HTR-8/SVneo (cell line): ENCODE results near the gene YIF1A.
A peak's percentile ranks its signal among the peaks of the same experiment; 100 is the strongest.
"Not testable (repeated sequence)": the region's sequence is repeated elsewhere in the genome, so short reads cannot be mapped to it uniquely, and the experiment has no call there.

Experiments
- DNase-seq: peaks from one replicate; pipeline ENCODE4 v3.0.0; 2011; ENCODE audit warnings: low spot score, mixed read lengths; ENCODE audit not compliant: insufficient read length
- FAIRE-seq: peaks from 2 replicates; lab custom pipeline; 2011; peaks lifted over from hg19 to GRCh38; lab: Jason Lieb, UNC

YIF1A gene

DNA sequence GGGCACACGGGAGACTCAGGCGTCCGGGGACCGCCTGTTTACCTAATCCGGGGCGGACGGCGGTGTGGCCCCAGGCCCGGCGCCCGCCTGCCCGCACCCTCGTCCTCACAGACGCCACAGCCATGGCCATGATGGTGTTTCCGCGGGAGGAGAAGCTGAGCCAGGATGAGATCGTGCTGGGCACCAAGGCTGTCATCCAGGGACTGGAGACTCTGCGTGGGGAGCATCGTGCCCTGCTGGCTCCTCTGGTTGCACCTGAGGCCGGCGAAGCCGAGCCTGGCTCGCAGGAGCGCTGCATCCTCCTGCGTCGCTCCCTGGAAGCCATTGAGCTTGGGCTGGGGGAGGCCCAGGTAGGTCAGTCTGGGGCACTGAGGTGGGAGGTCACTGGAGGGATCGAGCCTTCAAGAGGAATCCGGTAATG, 30.5 kb downstream of the YIF1A start:
- DNase-seq, result no peak
- no peak for FAIRE-seq

DNA sequence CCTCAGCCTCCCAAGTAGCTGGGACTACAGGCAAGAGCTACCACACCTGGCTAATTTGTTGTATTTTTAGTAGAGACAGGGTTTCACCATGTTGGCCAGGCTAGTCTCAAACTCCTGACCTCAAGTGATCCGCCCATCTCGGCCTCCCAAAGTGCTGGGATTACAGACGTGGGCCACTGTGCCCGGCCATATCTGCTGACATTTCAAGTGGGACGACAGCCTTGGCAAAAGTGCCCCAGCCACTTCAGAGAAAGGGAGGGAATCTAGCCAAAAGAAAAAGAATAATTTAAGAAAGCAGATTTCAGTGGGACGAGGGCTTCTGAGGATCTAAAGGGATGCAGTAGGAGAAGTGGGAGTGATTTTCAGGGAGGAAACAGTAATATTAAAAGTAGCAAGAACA, 35.9 kb downstream of the YIF1A start:
- not testable (repeated sequence) for DNase-seq, FAIRE-seq

DNA sequence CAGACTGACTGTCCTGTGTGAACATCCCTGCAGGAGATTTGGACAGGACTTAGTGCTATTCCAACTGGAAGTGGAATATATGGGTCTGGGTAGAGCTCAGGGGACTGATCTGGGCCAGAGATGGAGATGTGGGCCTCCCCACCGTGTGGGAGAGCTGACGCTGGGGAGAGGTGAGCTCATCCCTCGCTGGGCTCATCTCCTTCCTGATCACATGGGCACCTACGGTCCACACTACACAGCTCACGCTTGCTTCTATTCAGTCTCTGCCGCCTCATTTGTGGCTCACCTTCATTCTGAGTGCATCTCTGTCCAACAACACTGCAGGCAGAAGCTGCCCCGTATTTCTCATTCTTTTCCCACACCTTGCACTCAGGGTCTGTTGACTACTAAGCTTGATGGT, 37.1 kb downstream of the YIF1A start:
- DNase-seq (no peak), FAIRE-seq (peak; percentile 91)

DNA sequence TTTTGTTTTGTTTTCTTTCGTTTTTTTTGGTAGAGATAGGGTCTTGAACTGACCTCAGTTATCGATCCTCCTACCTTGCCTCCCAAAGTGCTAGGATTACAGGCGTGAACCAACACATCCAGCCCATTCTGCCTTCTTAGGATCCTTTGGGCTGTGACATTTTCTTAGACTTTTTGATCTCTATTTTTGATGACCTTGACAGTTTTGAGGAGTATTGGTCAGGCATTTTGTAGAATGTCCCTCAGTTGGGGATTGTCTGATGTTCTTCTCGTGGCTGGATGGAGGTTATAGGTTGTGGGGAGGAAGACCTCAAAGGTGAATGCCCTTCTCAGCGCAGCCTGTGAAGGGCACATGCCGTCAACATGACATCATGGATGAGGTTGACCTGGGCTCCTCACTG, 40.0 kb downstream of the YIF1A start:
- DNase-seq, result no peak
- FAIRE-seq, result peak; percentile 86

DNA sequence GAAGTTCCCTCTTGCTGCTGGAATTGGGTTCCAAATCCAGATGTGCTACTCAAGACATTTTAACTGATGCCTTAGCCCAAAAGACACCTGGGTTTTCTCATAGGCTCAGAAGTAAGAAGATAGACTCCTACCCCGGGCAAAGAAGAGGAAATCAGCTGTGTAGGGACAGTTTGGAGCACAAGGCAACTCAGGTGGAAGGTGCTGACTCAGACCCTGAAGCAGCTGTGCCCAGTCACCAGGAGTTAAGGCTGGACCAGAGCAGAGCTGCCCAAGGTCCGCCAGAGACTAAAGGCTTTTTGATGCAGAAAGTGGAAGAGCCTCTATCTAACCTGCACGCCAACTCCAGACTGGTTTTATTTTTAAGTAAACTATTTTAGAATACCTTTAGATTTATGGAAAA, 41.1 kb downstream of the YIF1A start:
- FAIRE-seq (no peak), DNase-seq (no peak)

DNA sequence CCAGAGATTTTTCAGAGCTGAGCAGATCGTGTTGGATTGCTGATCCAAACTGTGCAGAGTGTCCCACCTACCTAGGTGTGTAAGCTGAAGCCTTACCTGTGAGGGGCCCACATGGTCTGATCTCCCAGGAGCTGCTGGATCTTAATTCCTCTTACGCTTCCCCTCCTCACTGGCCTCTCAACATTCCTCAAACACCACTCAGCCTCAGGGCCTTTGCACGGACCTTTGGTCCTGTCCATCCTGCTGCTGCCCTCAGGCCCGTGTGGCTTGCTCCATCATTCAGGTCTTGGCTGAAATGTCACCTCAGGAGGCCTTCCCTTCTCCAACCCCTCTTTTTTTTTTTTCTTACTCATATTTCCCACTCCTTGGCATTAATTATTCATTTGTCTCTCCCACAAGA, 41.6 kb downstream of the YIF1A start:
- FAIRE-seq (no peak), DNase-seq (no peak)

DNA sequence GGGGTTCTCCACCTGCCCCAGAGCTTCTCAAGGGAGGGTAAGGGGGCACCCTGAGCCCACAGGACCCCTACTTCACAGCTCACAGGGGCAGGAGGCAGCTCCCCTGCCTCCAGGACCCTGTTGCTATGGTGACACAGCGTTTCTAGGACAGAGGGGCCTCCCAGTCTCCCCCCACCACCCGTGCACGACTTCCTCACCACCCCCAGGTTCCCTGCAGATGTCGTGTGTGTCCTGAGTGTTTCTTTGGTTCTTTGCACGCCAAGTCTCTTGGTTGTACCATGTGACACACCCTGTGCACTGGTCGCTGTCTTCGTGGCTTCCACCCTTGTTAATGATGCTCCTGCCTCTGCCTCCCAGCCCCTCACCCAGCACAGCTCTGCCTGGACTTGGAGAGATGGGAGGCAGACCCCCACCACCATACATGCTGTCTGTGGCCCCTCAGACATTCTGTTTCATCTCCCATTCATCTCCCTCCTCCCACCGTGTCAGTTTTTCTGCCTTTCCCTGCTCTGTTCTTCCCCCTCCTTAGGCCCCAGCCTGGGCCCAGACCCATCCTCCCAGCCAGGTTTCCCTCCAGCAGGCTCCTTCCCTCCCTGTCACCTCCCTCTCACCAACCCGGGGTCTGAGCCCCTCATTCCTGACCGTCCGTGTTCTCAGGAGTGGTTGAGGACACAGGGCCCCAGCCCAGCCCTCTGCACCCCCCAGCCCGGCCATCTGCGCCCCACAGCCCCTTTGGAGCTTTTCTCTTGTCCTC, 45.0 kb downstream of the YIF1A start:
- FAIRE-seq (peak; percentile 77), DNase-seq (no peak)

DNA sequence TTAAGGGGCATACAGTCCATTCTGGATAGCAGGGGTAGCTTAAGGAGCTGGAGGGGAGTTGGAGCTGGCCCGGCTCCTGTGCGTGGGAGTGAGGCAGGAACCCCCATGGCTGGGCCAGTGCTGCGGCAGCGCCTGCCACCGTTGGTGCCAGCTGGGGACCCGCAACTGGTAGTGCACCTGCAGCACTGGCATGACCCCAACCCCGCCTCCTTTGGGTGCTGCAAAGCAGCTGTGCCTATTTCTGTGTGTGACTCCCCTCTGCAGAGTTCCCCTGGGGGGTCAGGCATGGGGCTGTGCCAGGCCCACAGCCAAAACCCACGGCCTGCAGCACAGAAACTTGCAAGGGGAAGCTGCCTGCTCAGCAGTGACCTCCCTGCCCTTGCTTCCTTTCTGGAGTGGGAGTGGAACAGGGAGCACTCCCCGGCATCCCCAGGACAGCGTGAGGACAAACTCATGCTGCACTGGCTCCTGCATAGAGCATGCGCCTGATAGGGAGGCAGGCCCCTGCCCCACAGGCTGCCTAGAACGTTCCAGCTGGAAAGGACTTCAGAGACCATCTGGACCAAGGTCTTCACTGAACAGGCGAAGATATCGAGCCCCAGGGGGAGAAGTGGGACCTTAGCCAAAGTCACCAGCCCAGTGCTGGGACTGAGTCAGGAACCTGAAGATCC, 46.7 kb downstream of the YIF1A start:
- DNase-seq, result no peak
- FAIRE-seq, result peak; percentile 89

DNA sequence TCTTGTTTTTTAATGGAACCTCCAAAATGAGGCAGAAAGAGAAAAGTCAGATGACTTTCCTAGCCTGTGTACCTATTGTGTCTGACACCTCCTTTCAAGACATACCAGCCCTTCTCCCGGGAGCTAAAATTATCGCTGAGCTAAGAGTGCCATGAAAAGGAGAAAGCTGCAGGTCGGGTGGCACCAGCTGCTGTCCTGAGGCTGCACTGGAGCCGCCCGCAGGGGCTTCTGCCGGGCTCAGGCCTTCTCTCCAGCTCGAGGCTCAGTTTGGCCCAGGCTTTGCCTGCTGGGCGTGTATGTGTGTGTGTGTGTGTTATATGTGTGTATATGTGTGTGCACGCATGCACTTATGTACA, 48.2 kb downstream of the YIF1A start:
- DNase-seq, result no peak
- FAIRE-seq, result no peak

DNA sequence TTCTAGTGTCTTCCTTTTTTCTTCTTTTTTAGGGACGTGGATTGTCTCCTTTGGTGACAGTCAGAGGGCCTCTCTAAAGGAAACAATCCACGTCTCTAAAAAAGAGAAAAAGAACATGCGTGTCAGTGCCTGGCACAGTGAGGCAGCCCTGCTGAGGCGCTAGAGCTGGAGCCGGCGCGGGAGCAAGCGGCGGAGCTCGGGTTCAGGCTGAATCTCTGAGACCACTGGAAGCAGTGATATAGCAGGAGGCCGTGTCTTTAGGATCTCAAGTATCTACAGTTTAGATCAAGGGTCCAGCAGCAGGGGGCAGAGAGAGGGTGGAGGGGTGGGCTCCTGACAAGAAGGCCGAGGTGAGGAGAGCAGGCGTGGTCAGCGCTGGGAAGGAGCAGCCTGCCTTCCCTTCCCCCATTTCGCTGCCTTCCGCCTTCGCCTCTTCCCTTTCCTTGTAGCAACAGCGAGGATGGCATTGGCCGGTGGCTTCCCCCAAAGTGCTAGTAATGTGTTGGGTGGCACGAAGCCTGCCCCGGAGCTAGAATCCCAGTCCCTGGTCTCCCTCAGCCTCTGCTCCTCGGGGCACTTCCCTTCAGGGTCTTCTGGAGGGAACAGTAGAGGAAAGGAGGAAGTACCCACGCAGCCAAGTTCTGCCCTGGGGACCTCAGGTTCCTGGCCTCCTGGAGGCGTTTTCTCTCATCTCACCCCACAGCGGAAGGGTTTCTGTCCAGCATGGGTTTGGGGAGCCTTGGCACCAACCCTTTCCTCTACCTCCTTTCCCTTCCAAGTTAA, 48.8 kb downstream of the YIF1A start:
- DNase-seq, result no peak
- FAIRE-seq, result no peak

DNA sequence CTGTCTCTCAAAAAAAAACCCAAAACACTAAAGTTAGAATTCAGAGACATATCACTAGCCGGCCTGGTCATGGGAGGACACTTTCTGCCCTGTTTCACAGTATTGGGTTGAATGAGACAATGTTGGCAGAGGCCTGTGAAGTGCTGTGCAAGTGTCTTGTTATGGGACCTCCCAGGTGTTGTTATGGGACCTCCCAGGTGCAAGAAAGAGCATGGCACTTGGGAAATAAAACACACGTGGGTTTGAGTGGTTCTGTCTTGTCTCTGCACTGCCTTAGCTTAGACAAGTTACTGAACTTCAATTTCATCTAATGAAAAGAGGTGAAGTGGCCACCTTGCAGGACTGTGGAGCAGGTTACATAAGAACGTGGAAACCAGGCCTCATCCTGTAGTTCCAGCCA, 49.4 kb downstream of the YIF1A start:
- no peak for FAIRE-seq
- DNase-seq, result no peak

DNA sequence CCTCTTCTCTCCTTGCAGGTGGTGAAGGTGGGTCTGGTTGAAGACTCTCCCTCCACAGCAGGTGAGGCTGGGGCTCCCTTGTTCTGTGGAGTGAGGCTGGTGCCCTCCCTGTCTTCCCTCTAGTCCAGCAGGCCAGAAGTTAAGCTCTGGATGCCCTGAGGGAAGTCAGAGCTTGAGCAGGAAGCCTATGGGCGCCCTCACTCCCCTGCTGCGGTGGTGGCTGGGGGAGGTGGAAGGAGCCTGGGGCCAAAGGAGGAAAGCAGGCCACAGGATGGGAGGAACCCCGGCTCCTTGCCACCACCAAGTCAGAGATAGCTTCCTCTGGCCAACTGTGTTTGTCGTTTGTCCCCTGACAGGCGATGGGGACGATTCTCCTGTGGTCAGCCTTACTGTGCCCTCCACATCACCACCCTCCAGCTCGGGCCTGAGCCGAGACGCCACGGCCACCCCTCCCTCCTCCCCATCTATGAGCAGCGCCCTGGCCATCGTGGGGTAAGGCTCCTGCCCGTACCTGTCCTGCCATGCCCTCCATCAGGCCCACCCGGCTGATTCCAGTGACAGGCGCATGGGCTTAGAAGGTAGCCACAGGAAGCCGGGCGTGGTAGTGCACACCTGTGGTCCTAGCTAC, 50.0 kb downstream of the YIF1A start:
- DNase-seq (no peak), FAIRE-seq (peak; percentile 54)

DNA sequence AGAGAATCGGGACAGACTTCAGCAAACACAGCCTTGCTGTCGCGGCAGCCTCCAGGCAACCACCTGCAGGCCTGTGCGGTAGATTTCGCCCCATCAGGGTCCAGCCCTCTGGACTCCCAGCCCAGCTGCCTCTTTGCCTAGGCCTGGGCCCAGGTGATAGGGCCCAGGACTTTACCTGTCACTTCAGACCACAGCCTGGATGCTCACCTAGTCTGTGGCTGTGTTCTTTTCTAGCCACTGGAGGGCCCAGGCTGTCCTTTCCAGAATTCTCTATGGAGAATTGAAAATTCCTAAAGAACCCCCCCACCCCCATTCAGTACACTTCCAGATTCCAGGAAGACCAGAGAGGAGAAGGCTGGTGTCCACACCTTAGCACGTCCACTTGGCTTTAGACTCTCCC, 51.1 kb downstream of the YIF1A start:
- DNase-seq (no peak), FAIRE-seq (no peak)

DNA sequence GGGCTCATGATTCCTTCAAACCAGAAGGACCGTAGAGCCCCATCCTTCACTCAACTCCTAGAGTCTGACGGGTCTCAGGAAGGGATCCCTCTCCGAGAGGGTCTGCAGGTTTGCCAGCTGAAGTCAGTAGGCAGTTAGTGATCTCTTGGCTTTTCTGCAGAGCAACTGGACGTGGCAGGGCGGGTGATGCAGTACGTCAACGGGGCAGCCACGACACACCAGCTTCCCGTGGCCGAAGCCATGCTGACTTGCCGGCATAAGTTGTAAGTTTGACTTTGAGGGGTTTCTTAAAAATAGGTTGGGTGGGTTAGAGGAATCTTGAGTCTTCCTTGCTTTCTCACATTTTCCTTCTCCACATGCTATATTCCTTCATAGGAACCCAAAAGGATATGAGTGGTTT, 53.8 kb downstream of the YIF1A start:
- peak; percentile 33 for FAIRE-seq
- DNase-seq, result no peak
